Measurements from ENCODE around the gene PTBP3.

- TF ChIP-seq EZH2 (IDR thresholded peaks at IDR 0.05; ENCODE audit: insufficient read depth, poor library complexity, severe bottlenecking) (no peak), EZH2phosphoT487 (IDR thresholded peaks at IDR 0.05; ENCODE audit: insufficient read depth, low read depth) (no peak)
Measured at GRCh38 chr9:112380102-112380824, 46.8 kb upstream of the PTBP3 start, which contains the start of gene HSDL2.
